GM23248 (cell line): ENCODE measurements around the gene EFCAB10.
"Not testable (repeated sequence)": the region's sequence is repeated elsewhere in the genome, so short reads cannot be mapped to it uniquely, and the experiment has no call there.

Experiments used
- EZH2 ChIP-seq: fragments of 200-600 bp; sonication (generic); IDR thresholded peaks from 2 replicates; pipeline ENCODE4 v1.6.1; 2018; ENCODE audit warnings: antibody characterized with exemption, mild to moderate bottlenecking; ENCODE audit not compliant: insufficient read depth, poor library complexity, severe bottlenecking
- EZH2phosphoT487 ChIP-seq: fragments of 200-600 bp; sonication (generic); IDR thresholded peaks from 2 replicates; pipeline ENCODE4 v1.6.1; 2018; ENCODE audit warnings: antibody characterized with exemption, moderate library complexity, mild to moderate bottlenecking, low read depth; ENCODE audit not compliant: insufficient read depth

DNA sequence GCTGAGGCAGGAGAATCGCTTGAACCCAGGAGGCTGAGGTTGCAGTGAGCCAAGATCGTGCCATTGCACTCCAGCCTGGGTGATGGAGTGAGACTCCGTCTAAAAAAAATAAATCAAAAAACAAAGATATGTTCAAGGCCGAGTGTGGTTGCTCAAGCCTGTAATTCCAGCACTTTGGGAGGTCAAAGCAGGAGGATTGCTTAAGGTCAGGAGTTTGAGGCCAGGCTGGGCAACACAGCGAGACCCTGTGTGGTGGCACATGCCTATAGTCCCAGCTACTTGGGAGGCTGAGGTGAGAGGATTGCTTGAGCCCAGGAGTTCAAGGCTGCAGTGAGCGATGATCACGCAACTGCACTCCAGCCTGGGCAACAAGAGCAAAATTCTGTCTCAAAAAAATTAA, 60.7 kb downstream of the EFCAB10 start:
- not testable (repeated sequence) for TF ChIP-seq EZH2phosphoT487, EZH2
